ENCODE results near the gene MAD2L2.

The MAD2L2 gene

DNA sequence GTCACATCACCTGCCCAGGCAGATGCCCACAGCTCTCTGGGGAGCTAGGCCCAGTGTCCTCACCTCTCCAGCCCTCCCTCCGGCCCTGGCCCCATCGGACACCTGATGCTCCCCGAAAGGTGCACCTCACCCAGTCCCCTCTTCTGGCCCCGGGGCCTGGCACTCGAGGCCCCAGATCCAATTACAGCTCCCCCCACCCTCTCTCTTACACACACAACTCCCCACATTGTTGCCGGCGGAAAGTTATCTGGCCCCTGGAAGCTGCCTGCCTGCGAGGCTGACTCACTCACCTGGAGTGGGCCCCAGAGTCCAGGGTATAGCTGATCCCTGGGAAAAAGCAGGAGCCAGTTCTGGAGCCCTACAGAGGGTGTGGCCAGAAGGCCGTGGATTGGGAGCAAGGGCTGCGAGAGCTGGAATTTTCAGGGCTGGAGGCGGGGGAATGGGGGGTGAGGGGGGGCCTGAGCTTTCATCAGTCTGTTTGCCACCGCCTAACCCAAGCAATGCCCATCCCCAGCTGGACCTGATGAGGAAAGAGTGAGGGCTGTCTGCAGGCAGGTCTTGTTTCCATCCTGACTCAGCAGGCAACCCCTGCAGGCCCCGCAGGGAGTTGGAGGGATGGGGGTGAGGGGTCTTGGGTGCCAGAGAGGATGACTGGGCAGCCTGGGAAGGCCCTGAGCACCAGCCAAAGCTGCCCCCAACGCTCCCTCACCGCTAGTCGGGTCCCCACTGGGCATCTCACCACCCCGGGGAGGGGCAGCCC lies 27.7 kb downstream of the MAD2L2 start:
- no peak for DNase-seq (ENCODE audit: low spot score)

- DNase-seq (ENCODE audit: low spot score) = no peak
Observed at GRCh38 chr1:11652203-11652780, 28.7 kb downstream of the MAD2L2 start.

DNA sequence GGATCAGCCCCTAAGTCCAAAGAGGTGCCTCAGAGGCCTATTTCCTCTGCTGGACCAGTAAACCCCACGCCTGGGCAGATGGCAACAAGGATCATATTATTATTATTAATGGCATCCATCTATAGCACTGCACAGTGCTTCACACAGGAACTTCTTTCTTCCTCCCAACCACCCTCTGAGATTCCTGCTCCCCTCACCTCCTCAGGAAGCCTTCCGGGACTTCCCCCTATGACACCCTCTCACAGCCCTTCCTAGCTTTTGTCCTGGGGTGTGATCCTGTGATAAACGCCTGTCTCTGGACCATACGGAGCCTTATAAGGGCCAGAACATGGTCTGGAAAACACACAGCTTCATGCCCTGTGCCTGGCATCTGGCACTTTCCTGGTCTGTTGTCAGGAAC lies 29.9 kb downstream of the MAD2L2 start:
- DNase-seq (ENCODE audit: low spot score) = no peak

DNA sequence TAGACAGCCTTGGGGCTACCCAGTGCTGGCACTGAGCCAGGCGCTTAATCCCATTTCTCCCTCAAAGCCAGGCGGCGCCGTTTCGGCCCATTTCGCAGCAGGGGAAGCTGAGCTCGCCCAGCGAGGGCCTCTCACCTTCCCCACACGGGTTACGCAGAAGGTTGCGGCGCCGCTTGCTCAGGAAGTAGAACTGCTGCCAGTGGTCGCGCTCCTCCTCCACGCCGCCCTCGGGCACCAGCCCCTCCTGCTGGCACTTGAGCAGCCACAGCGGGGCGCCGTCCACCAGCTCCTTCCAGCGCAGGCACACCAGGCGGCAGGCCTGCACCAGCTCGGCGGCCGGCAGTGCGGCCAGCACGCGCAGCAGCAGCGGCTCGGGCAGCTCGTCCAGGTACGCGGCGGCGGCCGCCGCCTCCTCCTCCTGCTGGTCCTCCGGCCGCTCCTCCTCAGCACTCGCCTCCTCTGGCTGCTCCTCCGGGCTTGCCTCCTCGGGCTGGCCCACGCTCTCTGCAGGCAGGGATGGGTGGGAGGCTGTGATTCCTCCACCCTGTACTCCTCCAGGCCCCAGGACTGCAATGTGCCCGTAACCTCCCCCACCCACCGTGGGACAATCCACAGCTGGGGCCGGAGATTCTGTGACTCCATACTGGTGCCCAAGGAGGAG lies 30.5 kb downstream of the MAD2L2 start:
- peak; percentile 76 for DNase-seq (ENCODE audit: low spot score)

GRCh38 chr1:11649624-11650330 lies 31.2 kb downstream of the MAD2L2 start:
- no peak for DNase-seq (ENCODE audit: low spot score)

DNA sequence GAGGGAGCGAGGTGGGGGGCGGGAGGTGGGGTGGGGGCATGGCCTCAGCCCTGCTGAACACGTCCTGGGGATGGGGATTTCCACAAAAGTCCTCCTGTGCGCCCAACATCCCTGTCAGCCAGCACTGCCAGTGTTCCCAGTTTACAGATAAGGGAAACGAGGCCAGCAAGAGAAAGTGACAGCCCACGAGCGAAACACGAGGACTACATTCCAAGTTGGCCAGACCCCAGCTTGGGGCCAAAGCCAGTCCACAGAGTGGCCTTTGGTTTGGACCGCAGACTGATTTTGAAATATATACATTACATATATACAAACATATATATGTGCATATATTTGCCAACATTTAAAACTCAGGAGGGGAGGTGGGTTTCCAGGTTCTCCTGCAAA lies 31.7 kb downstream of the MAD2L2 start:
- DNase-seq (ENCODE audit: low spot score) = no peak

DNA sequence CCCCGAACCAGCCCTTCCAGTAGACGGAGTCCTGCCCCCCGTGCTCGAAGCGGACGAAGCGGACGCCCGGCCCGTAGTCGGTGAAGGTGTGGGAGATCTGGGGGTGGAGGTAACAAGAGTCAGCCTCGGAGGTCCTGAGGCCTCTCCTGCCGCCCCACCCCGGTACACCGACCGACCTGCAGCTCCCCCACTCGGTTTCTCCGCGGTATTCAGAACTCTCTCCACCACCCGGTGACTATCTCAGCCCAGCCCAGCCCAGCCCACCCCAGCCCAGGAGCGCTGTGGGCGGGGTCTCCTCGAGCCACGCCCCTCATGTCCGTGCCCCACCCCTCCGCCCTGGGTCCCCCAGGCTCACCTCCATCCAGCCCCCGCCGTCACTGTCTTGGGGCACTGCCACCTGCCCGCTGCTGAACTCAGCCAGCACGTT lies 32.2 kb downstream of the MAD2L2 start:
- DNase-seq (ENCODE audit: low spot score) = peak; percentile 71

DNA sequence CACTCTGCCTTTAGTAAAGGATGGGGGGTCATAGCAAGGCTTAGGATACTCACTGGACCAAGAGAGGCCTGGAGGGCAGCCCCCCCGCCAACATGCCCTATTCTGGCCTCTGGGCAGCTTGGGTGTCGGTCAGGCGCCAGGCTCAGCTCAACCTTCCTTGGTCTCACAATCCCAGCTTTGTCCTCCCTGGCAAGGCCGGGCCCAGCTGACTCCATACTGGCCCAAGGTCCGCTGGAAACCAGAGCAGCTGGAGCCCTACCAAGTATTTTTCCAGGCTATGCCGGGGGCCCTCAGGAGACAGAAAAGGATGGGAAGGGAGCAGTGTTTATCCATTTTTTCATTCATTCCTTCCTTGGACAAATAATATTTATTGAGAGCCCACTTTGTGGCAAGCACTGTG lies 32.9 kb downstream of the MAD2L2 start:
- no peak for DNase-seq (ENCODE audit: low spot score)

- no peak for DNase-seq (ENCODE audit: low spot score)
Observed at GRCh38 chr1:11647333-11647732, 33.6 kb downstream of the MAD2L2 start.

DNA sequence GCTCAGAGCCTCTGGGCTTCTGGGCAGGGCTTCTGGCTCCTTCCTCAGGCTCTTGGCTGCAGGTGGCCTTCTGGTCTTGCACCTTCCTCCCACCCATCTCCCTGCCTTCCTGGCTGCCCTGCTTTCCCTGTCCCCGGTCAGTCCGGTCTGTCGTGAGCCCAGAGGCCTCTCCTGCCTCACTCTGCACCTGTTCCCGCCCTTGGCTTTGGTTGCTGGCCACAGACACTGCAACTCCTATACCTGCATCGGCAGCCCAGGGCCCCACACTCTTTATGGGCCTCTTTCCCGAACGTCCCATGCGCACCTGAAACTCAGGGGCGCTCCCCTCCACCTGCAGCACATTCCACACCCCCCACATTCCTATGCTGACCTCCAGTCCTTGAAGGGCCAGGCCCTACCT lies 34.6 kb downstream of the MAD2L2 start:
- no peak for DNase-seq (ENCODE audit: low spot score)

DNA sequence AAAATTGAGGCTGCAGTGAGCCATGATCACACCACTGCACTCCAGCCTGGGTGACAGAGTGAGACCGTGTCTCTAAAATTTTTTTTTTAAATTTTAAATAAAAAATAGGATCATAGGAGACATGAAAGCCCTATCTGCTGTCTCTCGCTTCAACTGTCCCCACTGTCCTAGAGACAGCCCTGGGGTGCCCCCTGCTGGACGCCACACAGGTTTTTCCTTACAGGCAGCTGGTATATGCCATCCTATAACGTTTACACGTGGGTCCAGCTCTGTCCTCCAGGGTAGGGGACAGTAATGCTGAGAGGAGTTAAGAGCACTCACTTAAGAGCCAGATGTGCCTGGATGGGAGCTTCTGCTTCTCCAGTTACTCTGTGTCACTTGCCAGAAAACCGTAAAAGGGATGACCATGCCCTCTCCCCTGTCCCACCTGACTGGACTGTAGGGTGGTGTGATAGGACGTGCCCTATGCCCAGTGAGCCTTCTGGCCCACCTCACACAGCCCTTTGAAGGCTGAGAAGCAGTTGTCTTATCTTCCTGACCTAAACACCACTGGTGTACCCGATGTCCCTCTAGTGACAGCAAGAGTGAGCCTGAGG lies 35.2 kb downstream of the MAD2L2 start:
- DNase-seq (ENCODE audit: low spot score) = peak; percentile 67

DNA sequence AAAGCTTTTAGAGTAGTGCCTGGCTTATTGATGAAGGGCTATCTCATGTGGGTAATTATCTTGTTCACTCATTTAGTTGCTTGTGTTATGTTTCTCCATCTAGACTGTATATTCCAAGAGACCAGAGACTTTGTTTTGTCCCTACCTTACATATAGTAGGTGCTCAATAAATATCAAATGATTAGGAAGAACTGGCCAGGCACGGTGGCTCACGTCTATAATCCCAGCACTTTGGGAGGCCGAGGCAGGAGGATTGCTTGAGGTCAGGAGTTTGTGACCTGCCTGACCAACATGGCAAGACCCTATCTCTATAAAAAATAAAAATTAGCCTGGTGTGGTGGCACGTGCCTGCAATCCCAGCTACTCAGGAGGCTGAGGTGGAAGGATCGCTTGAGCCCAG lies 35.7 kb downstream of the MAD2L2 start:
- no peak for DNase-seq (ENCODE audit: low spot score)

- no peak for DNase-seq (ENCODE audit: low spot score)
Observed at GRCh38 chr1:11643782-11644181, 37.2 kb downstream of the MAD2L2 start.

GRCh38 chr1:11642418-11643017 lies 38.4 kb downstream of the MAD2L2 start:
- peak; percentile 79 for DNase-seq (ENCODE audit: low spot score)

DNA sequence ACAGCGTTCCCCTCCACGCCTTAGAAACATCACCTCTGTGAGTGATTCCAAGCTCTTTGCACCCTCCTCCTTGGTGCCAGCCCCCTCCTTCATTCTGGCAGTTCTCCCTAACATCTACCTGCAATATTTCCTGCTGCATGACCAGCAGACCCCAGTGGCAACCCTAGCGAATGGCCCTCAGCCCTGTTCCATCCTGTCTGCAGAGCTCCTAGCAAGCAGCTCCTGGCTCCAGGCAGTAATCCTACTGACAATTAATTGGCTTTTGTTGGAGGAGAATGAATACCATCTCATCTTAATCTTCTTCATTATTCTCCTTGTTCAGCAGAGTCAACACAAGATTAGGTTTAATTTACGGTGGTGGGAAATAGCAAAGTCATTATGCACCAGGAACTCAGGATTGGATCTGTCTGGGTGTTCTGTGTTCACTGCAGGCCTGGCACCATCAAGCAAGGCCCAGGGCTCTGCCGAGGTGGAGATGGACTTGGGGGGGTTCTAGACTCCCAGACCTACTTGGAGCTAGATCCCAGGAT lies 39.1 kb downstream of the MAD2L2 start:
- DNase-seq (ENCODE audit: low spot score) = no peak

GRCh38 chr1:11640944-11641343 lies 40.0 kb downstream of the MAD2L2 start:
- DNase-seq (ENCODE audit: low spot score) = no peak

DNA sequence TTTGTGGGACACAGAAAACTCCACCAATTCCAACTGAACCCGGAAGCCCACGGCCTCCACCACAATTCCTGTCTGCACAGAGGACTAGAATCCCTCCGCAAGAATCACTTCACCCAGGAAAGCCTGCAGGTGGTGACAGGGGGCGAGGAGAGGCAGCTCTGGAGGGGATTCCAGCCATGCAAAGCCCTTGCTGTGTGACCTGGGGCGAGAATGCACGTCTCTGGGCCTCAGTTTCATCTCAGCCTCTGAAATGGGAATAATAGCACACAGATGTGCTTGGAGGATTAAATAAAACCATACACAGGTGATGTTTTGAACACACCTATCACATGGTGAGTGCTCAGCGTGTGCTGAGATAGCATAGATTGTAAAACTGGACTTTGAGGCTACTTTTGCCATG lies 40.8 kb downstream of the MAD2L2 start:
- DNase-seq (ENCODE audit: low spot score) = no peak

DNA sequence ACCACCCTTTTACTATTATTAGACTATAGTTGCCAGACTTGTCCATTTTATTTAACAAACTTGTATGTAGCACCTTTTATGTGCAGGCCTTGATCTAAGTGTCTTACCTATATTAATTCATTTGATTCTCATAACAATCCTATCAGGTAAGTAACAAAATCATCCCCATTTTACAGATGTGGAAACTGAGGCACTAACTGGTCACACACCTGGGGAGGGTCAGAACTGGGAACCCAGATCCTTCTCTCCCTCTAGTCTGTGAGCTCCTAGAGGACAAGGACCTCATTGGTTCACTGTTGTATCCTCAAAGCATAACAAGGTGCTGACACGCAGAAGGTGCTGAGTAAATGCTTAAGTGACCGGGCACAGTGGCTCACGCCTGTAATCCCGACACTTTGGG lies 41.6 kb downstream of the MAD2L2 start:
- DNase-seq (ENCODE audit: low spot score) = no peak

- no peak for DNase-seq (ENCODE audit: low spot score)
Observed at GRCh38 chr1:11638121-11638520, 42.8 kb downstream of the MAD2L2 start.

- DNase-seq (ENCODE audit: low spot score) = no peak
Observed at GRCh38 chr1:11634365-11635192, 46.4 kb downstream of the MAD2L2 start.

Data from iPS-NIHi11 (cell line).